ENCODE results near the gene CPA3. TPM values are rescaled to one million over a fixed set of nuclear protein-coding genes. Genes with fewer than 3 reads are reported as not detected.

CPA3 gene
- total RNA-seq, 4 donors from 2014 or later: 0.60 to 6.9 (median 2.8) TPM

GRCh38 chr3:148937467-148938255, 72.6 kb downstream of the CPA3 start:
- WGBS, 2 donors: 63 to 77% methylated on average over 10 of the region's 10 CpGs
- H3K9me3 ChIP-seq: no peaks in the 10 kb centered on the region
- no peak for DNase-seq (ENCODE audit: low spot score in 2 of 2)

GRCh38 chr3:148938306-148938705, 73.2 kb downstream of the CPA3 start:
- WGBS, 2 donors: 61 to 67% methylated on average over 2 of the region's 2 CpGs
- Histone ChIP-seq H3K36me3 (no peaks in the 10 kb centered on the region), H3K27me3 (no peaks in the 10 kb centered on the region), H3K27ac (peak overlapping the region in 1 of 4 donors; percentile 50), H3K9me3 (no peaks in the 10 kb centered on the region), H3K4me3 (no peak overlapping the region), H3K4me1 (peaks cover 0 to 9% (median 0%) of the 10 kb centered on the region in 4 donors)
- DNase-seq (ENCODE audit: low spot score in 2 of 2): no peak
- no peak for TF ChIP-seq CTCF (IDR thresholded peaks at IDR 0.05)
- no peak for TF ChIP-seq EP300 (IDR thresholded peaks at IDR 0.05)
- no peak for TF ChIP-seq POLR2A (IDR thresholded peaks at IDR 0.05)

More at GRCh38 chr3:148937467-148938255, 72.6 kb downstream of the CPA3 start:
- H3K27ac ChIP-seq: no peak overlapping the region
- no peaks in the 10 kb centered on the region for H3K36me3 ChIP-seq
- TF ChIP-seq CTCF (IDR thresholded peaks at IDR 0.05): no peak
- peaks cover 0 to 7% (median 0%) of the 10 kb centered on the region in 4 donors for H3K4me1 ChIP-seq
- no peaks in the 10 kb centered on the region for H3K27me3 ChIP-seq
- H3K4me3 ChIP-seq: no peak overlapping the region

- DNase-seq (ENCODE audit: low spot score in 2 of 2): no peak
- peaks cover 0 to 10% (median 0%) of the 10 kb centered on the region in 4 donors for H3K4me1 ChIP-seq
- H3K36me3 ChIP-seq: no peaks in the 10 kb centered on the region
- TF ChIP-seq POLR2A (IDR thresholded peaks at IDR 0.05) (no peak), EP300 (IDR thresholded peaks at IDR 0.05) (no peak), CTCF (IDR thresholded peaks at IDR 0.05) (no peak)
- H3K4me3 ChIP-seq: peak overlapping the region in 1 of 4 donors; percentile 13
- no peaks in the 10 kb centered on the region for H3K27me3 ChIP-seq
- peak overlapping the region in 2 of 4 donors; percentile 50 to 66 for H3K27ac ChIP-seq
- H3K9me3 ChIP-seq: no peaks in the 10 kb centered on the region
- WGBS, 2 donors: 43 to 47% methylated on average over 7 of the region's 7 CpGs
Observed at GRCh38 chr3:148938936-148939335, 73.8 kb downstream of the CPA3 start.

- no peaks in the 10 kb centered on the region for H3K27me3 ChIP-seq
- H3K36me3 ChIP-seq: no peaks in the 10 kb centered on the region
- WGBS, 2 donors: 54 to 64% methylated on average over 3 of the region's 3 CpGs
- peaks cover 0 to 10% (median 0%) of the 10 kb centered on the region in 4 donors for H3K4me1 ChIP-seq
- no peak for TF ChIP-seq EP300 (IDR thresholded peaks at IDR 0.05)
- TF ChIP-seq POLR2A (IDR thresholded peaks at IDR 0.05): no peak
- no peak for TF ChIP-seq CTCF (IDR thresholded peaks at IDR 0.05)
- H3K4me3 ChIP-seq: no peak overlapping the region
- no peaks in the 10 kb centered on the region for H3K9me3 ChIP-seq
- no peak for DNase-seq (ENCODE audit: low spot score in 2 of 2)
- H3K27ac ChIP-seq: peak overlapping the region in 1 of 4 donors; percentile 8
Observed at GRCh38 chr3:148940983-148941382, 75.9 kb downstream of the CPA3 start.

GRCh38 chr3:148943506-148944205, 78.6 kb downstream of the CPA3 start:
- DNase-seq (ENCODE audit: low spot score in 2 of 2): peak in 1 of 2 donors; percentile 32
- TF ChIP-seq POLR2A (IDR thresholded peaks at IDR 0.05) (no peak), EP300 (IDR thresholded peaks at IDR 0.05) (peak in 1 of 2 donors; percentile 16), CTCF (IDR thresholded peaks at IDR 0.05) (peak; percentile 59 to 78 (median 69))
- Histone ChIP-seq H3K4me1 (peaks cover 0 to 7% (median 0%) of the 10 kb centered on the region in 4 donors), H3K4me3 (no peak overlapping the region), H3K27ac (no peak overlapping the region), H3K27me3 (no peaks in the 10 kb centered on the region), H3K9me3 (no peaks in the 10 kb centered on the region), H3K36me3 (no peaks in the 10 kb centered on the region)
- WGBS, 2 donors: 15 to 37% methylated on average over 2 of the region's 2 CpGs

Data from tibial nerve (tissue), 4 donors.